T-cell (primary cell): ENCODE results near the gene RPL21. TPM values are rescaled to one million over a fixed set of nuclear protein-coding genes. Genes with fewer than 3 reads are reported as not detected.

Experiments
- ATAC-seq, 4 experiments: fragments of 200-7000 bp in 3 of 4; fragments of 150-1000 bp in 1 of 4; cut with Tn5 transposase; replicated peaks in 1 of 4; 1 replicate in 3 of 4; 2 replicates in 1 of 4; pipeline ENCODE4 v1.10.0; 2021; ENCODE audit warnings: moderate library complexity in 3 of 4, mild to moderate bottlenecking in 2 of 4, moderate number of reproducible peaks in 1 of 4
- CTCF ChIA-PET, 2 donors: fragments of 300-600 bp; sonication (Branson Sonifier 250); formaldehyde crosslinking; loops; one replicate each; lab custom pipeline; 2022; ENCODE audit warnings: antibody characterized with exemption in 2 of 2; lab: Charles Lee
- POLR2A ChIA-PET, 2 donors: fragments of 300-600 bp; sonication (Branson Sonifier 250); formaldehyde crosslinking; loops; one replicate each; lab custom pipeline; 2022; ENCODE audit warnings: antibody characterized with exemption in 2 of 2; lab: Charles Lee
- DNase-seq, 35 experiments: peaks; one replicate each; pipeline versions ENCODE4 v3.0.0 to v3.0.0-alpha.2; 2013 to 2023
- H3K27ac ChIP-seq: one replicate; pipeline ENCODE4 v1.5.1; 2013; ENCODE audit warnings: low read length
- H3K27me3 ChIP-seq, 2 experiments: replicated peaks in 1 of 2; 1 replicate in 1 of 2; 2 replicates in 1 of 2; pipeline versions ENCODE4 v1.6.1 to v1.7.0; 2013; ENCODE audit warnings: low read length in 1 of 2, mixed read lengths in 1 of 2; ENCODE audit not compliant: control insufficient read depth in 2 of 2, insufficient read depth in 2 of 2; ENCODE audit errors: extremely low read depth in 1 of 2
- H3K36me3 ChIP-seq, 2 donors: 1 replicate in 1 of 2; 2 replicates in 1 of 2; pipeline versions ENCODE4 v1.6.1 to v1.7.0; 2013; ENCODE audit warnings: low read length in 1 of 2; ENCODE audit not compliant: control insufficient read depth in 2 of 2, insufficient read depth in 1 of 2; ENCODE audit errors: extremely low read depth in 1 of 2
- H3K4me1 ChIP-seq, 2 experiments: 1 replicate in 1 of 2; 2 replicates in 1 of 2; pipeline versions ENCODE4 v1.6.1 to v1.7.0; 2013; ENCODE audit warnings: low read length in 2 of 2, mixed read lengths in 1 of 2; ENCODE audit not compliant: insufficient read depth in 2 of 2, control insufficient read depth in 1 of 2; ENCODE audit errors: extremely low read depth in 1 of 2
- H3K4me3 ChIP-seq, 2 donors: 1 replicate in 1 of 2; 2 replicates in 1 of 2; pipeline versions ENCODE4 v1.5.1 to v1.7.0; 2013; ENCODE audit warnings: mild to moderate bottlenecking in 2 of 2, low read length in 1 of 2, moderate library complexity in 1 of 2; ENCODE audit not compliant: control insufficient read depth in 1 of 2; ENCODE audit errors: extremely low read depth in 1 of 2
- H3K9me3 ChIP-seq: 2 replicates; pipeline ENCODE4 v1.7.0; 2013
- H3K27ac Mint-ChIP-seq, 2 donors: one replicate each; pipeline ENCODE4 v1.8.0; 2020 to 2021; ENCODE audit warnings: mild to moderate bottlenecking in 2 of 2, mixed read lengths in 2 of 2
- H3K27me3 Mint-ChIP-seq, 2 donors: one replicate each; pipeline ENCODE4 v1.8.0; 2021 to 2022; ENCODE audit warnings: mixed read lengths in 2 of 2
- H3K36me3 Mint-ChIP-seq: one replicate; pipeline ENCODE4 v1.8.0; 2021; ENCODE audit warnings: mixed read lengths
- H3K4me1 Mint-ChIP-seq, 3 donors: one replicate each; pipeline ENCODE4 v1.8.0; 2020 to 2022; ENCODE audit warnings: mixed read lengths in 3 of 3, mild to moderate bottlenecking in 1 of 3
- H3K4me3 Mint-ChIP-seq, 3 donors: one replicate each; pipeline ENCODE4 v1.8.0; 2020 to 2022; ENCODE audit warnings: mild to moderate bottlenecking in 3 of 3, mixed read lengths in 3 of 3, moderate library complexity in 3 of 3
- H3K9me3 Mint-ChIP-seq, 3 donors: one replicate each; pipeline ENCODE4 v1.8.0; 2020 to 2022; ENCODE audit warnings: mixed read lengths in 3 of 3
- WGBS: methylation state at CpG from one replicate; pipeline ENCODE4 v1.1.5; 2013; ENCODE audit warnings: missing lambda C conversion rate; ENCODE audit not compliant: insufficient coverage; 5-methylcytosine and 5-hydroxymethylcytosine counted together
- total RNA-seq, 35 experiments: library from RNA in 6 of 35; stranded (reverse) in 6 of 35; fragments of 120-200 nt in 1 of 35; gene quantifications; one replicate each; pipeline versions ENCODE4 v1.2.1 to v1.2.4 and lab custom pipeline; 2013 to 2026

RPL21 gene
- total RNA-seq, 5 donors from 2014 or later (not counting 1 experiment from before 2014, with no cell fraction given): 1,968 to 2,258 (median 2,221) TPM

DNA sequence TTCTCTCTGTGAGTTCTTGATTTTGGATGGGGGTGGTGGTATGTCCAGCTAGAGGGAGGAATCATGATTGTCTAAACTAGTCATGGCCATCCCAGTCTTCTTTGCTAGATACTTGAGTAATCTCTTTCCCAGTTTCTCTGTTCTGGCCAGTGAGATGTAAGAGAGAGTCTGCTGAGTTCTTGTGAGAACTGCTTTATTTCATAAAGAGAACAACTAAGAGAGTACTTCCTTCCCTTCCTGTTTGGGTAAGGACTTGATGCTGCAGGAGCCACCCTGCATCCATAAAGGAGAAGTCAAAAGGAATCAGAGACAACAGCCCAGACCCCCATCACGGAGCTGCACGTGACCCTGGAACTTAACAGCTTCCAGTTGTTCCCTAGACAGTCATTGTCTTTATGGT, 16.2 kb downstream of the RPL21 start:
- no peaks in the 10 kb centered on the region for H3K36me3 Mint-ChIP-seq
- H3K27me3 Mint-ChIP-seq: peaks cover 0 to 2% of the 10 kb centered on the region in 2 donors
- Histone ChIP-seq H3K4me3 (no peak overlapping the region), H3K9me3 (no peaks in the 10 kb centered on the region), H3K27me3 (peaks cover 0 to 8% of the 10 kb centered on the region in 2 experiments), H3K36me3 (no peaks in the 10 kb centered on the region), H3K4me1 (peaks cover 2 to 18% of the 10 kb centered on the region in 2 experiments), H3K27ac (no peak overlapping the region)
- ChIA-PET POLR2A (interaction anchor here in 1 of 2 donors (0.5 kb wide), 1 partner anchor 653 kb away, joined by 3 read pairs; no protein-coding TSS in a partner anchor), CTCF (interaction anchor here (1.0 to 1.2 kb wide), 2 partner anchors 10 to 282 kb away, joined by 5 to 6 read pairs; no protein-coding TSS in a partner anchor)
- peaks cover 39 to 43% (median 42%) of the 10 kb centered on the region in 3 donors for H3K4me1 Mint-ChIP-seq
- H3K9me3 Mint-ChIP-seq: no peaks in the 10 kb centered on the region
- no peak overlapping the region for H3K4me3 Mint-ChIP-seq
- 58% methylated on average over 2 of the region's 2 CpGs for WGBS
- no peak for ATAC-seq
- DNase-seq: no peak
- no peak overlapping the region for H3K27ac Mint-ChIP-seq

DNA sequence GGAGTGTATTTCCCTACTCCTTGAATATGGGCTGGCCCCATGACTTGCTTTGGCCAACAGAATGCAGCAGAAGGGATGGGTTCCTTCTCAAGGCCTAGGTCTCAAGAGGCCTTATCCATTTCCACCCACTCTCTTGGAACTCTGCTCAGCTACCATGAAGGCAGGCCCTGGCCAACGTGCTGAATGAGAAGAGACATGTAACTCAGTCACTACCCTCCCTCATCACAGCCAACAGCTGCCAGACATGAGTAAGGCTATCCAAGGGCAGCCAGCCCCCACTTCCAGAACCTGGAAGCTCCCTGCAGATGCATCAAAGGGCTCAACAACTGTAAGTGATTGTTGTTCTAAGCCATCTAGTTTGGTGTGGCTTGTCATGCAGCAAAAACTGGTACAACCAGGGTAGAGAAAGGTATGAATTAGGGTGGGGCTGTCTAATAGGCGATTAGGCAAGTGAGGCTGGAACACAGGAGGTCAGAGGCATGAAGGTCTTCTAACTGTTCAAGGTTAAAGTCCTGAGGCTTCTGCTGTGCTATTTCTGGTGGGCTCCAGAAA, 17.8 kb downstream of the RPL21 start:
- ATAC-seq (no peak), DNase-seq (no peak)
- Mint-ChIP-seq H3K36me3 (no peaks in the 10 kb centered on the region), H3K4me3 (no peak overlapping the region), H3K4me1 (peaks cover 29 to 31% (median 30%) of the 10 kb centered on the region in 3 donors), H3K27me3 (peaks cover 0 to 4% of the 10 kb centered on the region in 2 donors), H3K9me3 (no peaks in the 10 kb centered on the region), H3K27ac (no peak overlapping the region)
- H3K9me3 ChIP-seq: no peaks in the 10 kb centered on the region
- POLR2A ChIA-PET: interaction anchor here in 1 of 2 donors (0.6 kb wide), 1 partner anchor 35 kb away, joined by 5 read pairs; no protein-coding TSS in a partner anchor
- 90% methylated on average over 2 of the region's 2 CpGs for WGBS
- no peaks in the 10 kb centered on the region for H3K36me3 ChIP-seq
- H3K4me3 ChIP-seq: no peak overlapping the region
- no peak overlapping the region for H3K27ac ChIP-seq
- peaks cover 0 to 12% of the 10 kb centered on the region in 2 experiments for H3K27me3 ChIP-seq
- CTCF ChIA-PET: interaction anchor here in 1 of 2 donors (0.6 kb wide), 1 partner anchor 559 kb away, joined by 3 read pairs; no protein-coding TSS in a partner anchor
- H3K4me1 ChIP-seq: peaks cover 0 to 18% of the 10 kb centered on the region in 2 experiments

DNA sequence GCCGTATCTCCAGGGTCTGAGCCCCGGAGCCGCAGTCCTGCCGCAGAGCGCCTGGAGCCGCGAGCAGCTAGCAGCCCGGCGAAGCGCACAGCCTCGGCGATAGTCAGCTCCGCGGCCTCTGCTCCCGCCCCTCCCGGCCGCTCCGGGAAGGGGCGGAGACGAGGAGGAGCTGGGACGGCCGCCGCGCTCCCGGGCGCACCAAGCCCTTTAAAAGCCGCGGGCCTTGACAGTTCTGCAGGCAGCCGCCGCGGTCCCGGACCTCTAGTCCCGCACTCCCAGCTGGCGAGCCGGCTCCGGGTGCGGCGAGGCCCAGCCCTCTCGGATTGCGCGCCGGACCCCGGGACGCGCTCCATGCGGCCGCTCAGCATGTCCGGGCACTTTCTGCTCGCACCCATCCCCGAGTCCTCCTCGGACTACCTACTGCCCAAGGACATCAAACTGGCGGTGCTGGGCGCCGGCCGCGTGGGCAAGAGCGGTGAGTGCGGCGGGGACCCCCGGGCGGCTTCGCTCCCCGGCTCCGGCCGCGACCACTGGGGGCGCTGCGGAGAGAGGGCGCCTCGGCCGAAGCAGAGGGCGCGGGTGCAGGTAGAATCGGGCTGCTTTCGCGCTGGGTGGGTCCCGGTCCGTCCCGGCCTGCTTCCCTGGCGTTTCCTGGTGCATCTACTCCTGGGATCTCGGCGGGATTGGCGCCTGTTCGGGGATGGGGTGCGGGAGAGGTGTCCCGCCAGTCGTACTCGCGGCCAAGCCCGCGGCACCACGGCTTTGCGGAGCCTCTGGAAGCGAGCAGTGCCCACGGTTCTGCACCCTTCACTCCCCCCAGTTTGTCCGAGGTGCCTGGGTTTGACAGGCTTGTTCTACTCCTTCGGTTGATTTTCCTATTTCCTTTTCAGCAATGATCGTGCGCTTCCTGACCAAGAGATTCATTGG, 19.5 kb downstream of the RPL21 start, which contains the start of gene RASL11A:
RASL11A (plus strand) TSS at position 237 of the 927 bp plus-strand sequence; CDS start at position 352, 115 bp downstream.
- Mint-ChIP-seq H3K27ac (peak within 1 kb of the TSS; percentile 39 to 77), H3K4me1 (peaks cover 20 to 24% (median 23%) of the 10 kb centered on the region in 3 donors), H3K27me3 (peaks cover 4 to 13% of the 10 kb centered on the region in 2 donors), H3K4me3 (peak within 1 kb of the TSS; percentile 80 to 95 (median 89)), H3K9me3 (no peaks in the 10 kb centered on the region), H3K36me3 (no peaks in the 10 kb centered on the region)
- under 1% methylated on average over 94 of the region's 99 CpGs for WGBS
- peak; percentile 17 to 81 (median 60) for DNase-seq
- Histone ChIP-seq H3K4me1 (peaks cover 0 to 18% of the 10 kb centered on the region in 2 experiments), H3K4me3 (peak within 1 kb of the TSS; percentile 69 to 86), H3K9me3 (no peaks in the 10 kb centered on the region), H3K36me3 (no peaks in the 10 kb centered on the region), H3K27me3 (peaks cover 0 to 19% of the 10 kb centered on the region in 2 experiments), H3K27ac (no peak within 1 kb of the TSS)
- peak; percentile 89 to 94 (median 94) for ATAC-seq
- ChIA-PET POLR2A (interaction anchor here in 1 of 2 donors (1.1 kb wide), 1 partner anchor 20 kb away, joined by 3 read pairs; the partner anchor contains the start of gene RPL21), CTCF (interaction anchor here (0.5 to 2.0 kb wide), 11 partner anchors 14 to 295 kb away, joined by 3 to 5 read pairs (median 3); no protein-coding TSS in a partner anchor)

DNA sequence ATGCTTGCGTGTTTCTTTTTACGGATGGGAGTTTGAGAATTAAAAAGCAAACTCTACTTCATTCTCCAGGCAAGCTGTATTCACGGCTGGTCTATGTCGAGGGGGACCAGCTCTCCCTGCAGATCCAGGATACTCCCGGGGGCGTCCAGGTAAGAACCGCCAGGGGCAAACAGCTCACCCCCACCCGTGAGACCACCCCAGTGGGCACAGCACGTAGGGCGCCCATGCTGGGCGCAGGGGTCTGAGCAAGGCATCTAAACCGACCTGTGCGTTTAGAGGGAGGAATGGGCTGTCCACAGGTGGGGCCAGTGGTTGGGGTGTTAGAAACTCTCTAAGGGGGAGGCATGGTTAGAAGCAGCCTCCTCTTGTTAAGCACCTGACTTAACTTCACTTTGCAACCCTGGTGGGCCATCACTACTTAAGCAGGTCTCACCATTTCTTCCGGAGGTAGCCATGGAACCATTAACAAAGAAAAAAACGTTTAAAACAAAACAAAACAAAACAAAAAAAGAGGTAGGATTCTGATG, 20.3 kb downstream of the RPL21 start:
- WGBS: 53% methylated on average over 4 of the region's 15 CpGs
- DNase-seq (no peak), ATAC-seq (no peak)
- ChIA-PET POLR2A (no interaction called here), CTCF (interaction anchor here (1.5 to 2.0 kb wide), 2 partner anchors 68 to 99 kb away, joined by 4 to 5 read pairs; no protein-coding TSS in a partner anchor)
- Mint-ChIP-seq H3K4me3 (peak overlapping the region; percentile 80 to 95 (median 89)), H3K27me3 (peaks cover 4 to 16% of the 10 kb centered on the region in 2 donors), H3K27ac (peak overlapping the region; percentile 39 to 77), H3K4me1 (peaks cover 16 to 22% (median 18%) of the 10 kb centered on the region in 3 donors), H3K9me3 (no peaks in the 10 kb centered on the region), H3K36me3 (no peaks in the 10 kb centered on the region)
- Histone ChIP-seq H3K27ac (no peak overlapping the region), H3K27me3 (peaks cover 0 to 20% of the 10 kb centered on the region in 2 experiments), H3K4me1 (peaks cover 0 to 18% of the 10 kb centered on the region in 2 experiments), H3K4me3 (peak overlapping the region; percentile 69 to 86), H3K9me3 (no peaks in the 10 kb centered on the region), H3K36me3 (no peaks in the 10 kb centered on the region)

DNA sequence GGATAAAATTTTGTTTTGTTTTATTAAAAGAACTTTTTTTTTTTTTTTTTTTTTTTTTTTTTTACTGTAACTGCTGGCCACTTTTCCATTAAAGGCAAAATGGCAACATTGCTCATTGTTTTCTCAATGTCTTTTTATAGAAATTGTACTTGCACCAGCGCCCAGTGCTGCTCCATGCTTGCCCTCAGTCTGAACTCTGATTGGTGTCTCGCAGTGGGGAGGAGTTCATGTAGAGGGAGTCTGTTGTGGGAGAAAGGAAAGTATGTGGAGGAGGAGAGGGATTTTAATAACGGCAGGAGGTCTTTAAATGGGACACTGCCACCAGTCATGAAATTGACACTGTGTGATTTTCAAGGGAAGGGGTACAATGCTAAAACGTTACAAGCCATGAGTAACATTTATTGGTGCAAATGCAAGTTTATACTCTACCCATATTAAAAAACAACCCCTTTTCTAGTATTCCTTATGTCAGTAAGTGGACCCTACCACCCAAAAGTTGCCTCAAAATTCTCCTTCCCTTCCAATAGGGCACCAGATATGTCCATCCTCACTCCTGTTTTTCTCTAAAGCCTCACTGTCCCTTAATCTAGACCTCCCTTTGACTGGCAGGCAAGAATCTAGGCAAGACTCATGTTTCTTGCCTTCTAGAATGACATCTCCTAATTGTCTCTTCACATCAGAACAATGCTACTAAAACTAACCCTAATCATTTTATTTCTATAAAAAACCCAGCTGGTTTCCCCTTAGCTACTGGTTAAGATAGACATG, 22.5 kb downstream of the RPL21 start:
- no peak overlapping the region for H3K27ac Mint-ChIP-seq

More for the DNA sequence above, 22.5 kb downstream of the RPL21 start:
- POLR2A ChIA-PET: interaction anchor here (0.6 to 0.8 kb wide), 2 partner anchors 17 to 18 kb away, joined by 6 to 8 read pairs; no protein-coding TSS in a partner anchor
- H3K4me1 Mint-ChIP-seq: peaks cover 12 to 15% (median 14%) of the 10 kb centered on the region in 3 donors
- Histone ChIP-seq H3K4me3 (no peak overlapping the region), H3K4me1 (peaks cover 0 to 18% of the 10 kb centered on the region in 2 experiments), H3K27ac (no peak overlapping the region), H3K36me3 (no peaks in the 10 kb centered on the region), H3K9me3 (no peaks in the 10 kb centered on the region), H3K27me3 (peaks cover 0 to 26% of the 10 kb centered on the region in 2 experiments)
- DNase-seq (no peak), ATAC-seq (no peak)
- no peak overlapping the region for H3K4me3 Mint-ChIP-seq
- H3K9me3 Mint-ChIP-seq: no peaks in the 10 kb centered on the region
- H3K36me3 Mint-ChIP-seq: no peaks in the 10 kb centered on the region
- peaks cover 4 to 16% of the 10 kb centered on the region in 2 donors for H3K27me3 Mint-ChIP-seq
- CTCF ChIA-PET: interaction anchor here (0.6 to 1.2 kb wide), 5 partner anchors 9 to 1058 kb away, joined by 3 to 10 read pairs (median 5); no protein-coding TSS in a partner anchor
- 94% methylated on average over 3 of the region's 4 CpGs for WGBS
